HG02870 (cell line): Measurements from ENCODE around the gene SNX7.

Experiments used
- ATAC-seq: cut with Tn5 transposase; IDR thresholded peaks from one replicate; pipeline ENCODE4 v1.9.1; 2021; ENCODE audit warnings: mild to moderate bottlenecking, moderate library complexity; ENCODE audit not compliant: unreplicated experiment

Gene SNX7

DNA sequence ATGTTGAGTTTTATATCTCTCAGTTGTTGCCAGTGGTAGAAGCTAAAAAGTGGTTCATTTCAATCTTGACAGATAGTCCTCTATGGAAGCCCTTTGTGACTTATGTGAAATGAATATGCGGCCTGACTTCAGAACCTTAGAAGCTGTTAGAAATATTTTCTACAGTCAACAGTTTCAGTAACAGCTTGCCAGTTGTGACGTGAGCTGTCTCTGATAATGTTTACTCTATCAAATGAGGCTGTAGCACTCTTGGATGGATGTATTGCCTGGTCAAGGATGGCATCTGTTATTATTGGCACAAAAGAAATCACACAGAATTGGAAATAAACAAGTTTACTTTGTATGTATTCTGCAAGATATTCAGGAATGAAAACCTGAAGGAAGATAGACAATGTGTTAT is 31.9 kb downstream of the SNX7 start:
- no peak for ATAC-seq

DNA sequence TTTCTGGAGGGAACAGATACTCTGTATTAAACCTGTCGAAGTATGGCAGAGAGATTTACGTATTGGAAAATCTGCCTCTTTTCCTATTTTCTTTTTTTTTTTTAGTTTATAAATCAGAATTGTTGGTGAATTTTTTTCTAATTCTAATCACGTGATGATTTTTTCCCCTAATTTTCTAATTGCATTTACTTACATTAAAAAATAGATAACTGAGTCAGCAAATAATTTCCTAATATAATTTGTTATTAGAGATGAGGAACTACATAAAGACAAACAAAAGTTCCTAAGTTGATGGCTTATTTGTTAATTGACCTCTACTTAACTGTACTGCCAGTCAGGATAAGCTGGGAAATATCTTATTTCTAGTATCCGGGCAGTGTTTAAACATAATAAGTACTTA is 34.6 kb downstream of the SNX7 start:
- ATAC-seq = no peak

GRCh38 chr1:98697781-98698180 is 36.3 kb downstream of the SNX7 start:
- ATAC-seq = no peak

DNA sequence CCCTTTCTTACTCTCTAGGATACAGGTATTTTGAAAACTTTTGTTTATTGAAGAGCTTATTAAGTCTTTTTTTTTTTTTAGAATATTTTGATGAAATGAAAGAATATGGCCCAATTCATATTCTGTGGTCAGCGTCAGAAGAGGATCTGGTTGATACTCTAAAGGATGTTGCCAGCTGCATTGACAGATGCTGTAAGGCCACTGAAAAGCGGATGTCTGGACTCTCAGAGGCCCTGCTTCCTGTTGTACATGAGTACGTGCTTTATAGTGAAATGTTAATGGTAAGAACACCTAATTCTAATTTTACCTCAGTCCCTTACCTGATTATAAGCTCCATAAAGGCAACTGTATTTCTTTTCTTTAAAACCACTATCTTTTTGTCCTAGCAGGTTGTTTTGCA is 37.1 kb downstream of the SNX7 start:
- ATAC-seq = no peak

DNA sequence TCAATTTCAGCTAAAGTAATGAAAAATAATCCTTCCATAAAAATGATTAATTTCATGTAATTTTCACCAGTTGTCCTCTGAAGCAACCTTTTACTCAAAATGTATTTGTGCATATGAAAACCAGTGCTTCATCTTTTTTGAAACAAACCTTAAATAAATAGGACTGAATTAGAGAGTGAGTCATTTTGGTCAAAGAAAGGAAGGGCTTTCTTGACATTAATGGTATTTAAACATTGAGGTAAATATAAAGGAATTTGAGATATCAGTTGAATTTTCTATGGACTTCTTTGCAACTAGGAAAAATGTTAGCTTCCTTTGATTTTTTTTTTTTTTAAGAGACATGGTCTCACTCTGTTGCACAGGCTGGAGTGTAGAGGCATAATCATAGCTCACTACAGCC is 38.7 kb downstream of the SNX7 start:
- no peak for ATAC-seq

DNA sequence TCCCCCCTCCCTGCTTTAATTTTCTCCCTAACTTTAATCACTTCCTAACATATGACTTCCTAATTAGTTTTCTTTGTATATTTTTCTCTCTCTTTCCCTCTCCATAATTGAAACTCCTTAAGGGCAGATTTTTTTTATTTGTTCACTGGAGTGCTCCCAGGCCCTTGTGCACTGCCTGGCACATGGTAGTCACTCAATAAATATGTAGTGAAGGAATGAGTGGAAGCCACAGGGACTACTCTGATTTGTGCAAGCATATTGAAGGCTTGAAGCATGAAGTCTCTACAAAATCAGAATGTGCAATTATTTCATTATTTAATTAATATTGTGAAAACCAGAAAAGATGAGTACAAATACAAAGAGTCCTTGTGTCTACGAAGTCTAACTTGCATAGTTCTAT is 41.5 kb downstream of the SNX7 start:
- ATAC-seq = no peak

- ATAC-seq = no peak
Observed at GRCh38 chr1:98704474-98704873, 43.0 kb downstream of the SNX7 start.

DNA sequence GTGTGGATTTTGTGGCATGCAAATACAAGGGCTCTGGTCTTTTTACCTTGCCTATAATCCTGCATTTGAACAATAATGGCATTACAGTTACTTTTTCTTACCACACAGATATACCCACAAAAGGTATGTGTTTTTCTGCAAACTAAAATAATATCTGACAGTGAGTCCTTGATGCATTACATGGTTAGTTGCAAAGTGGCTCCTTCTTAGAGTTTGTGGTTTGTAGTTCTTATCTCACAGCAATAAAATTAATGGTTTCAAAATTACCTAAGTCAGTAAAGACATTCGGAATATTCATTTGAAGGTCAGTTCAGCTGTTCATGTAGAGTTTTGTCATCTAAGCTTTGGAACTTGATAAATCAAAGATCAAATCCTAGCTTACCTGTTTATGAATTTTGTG is 43.5 kb downstream of the SNX7 start:
- no peak for ATAC-seq

- ATAC-seq = no peak
Observed at GRCh38 chr1:98705591-98705990, 44.1 kb downstream of the SNX7 start.

DNA sequence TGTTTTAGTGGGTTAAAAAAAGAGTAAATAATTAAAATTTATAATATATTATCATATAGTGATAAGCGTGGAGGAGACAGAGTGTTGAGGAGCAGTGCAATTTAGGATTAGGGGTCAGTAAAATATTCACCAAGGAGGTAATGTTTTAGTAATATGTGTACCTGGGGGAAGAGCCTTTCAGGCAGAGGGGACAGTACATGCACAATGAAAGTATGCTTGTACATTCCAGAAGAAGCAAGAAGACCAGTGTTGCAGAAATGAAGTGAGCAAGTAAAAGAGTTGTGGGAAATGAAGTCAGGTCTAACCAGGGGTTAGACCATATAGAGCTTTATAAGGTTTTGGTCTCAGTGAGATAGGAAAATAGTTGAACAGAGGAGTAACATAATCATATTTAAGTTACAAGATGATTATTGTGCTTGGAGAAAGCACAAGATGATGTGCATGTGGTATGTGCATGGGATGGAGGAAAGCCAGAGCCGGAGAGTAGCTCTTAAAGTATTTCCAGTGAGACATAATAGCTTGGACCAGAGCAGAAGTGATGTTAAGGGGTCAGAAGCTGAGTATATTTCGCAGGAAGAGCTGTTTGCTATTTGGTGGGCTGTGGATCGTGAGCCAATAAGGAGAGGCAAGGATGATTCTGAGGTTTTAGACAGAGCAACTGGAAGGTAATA is 44.8 kb downstream of the SNX7 start:
- ATAC-seq = no peak

GRCh38 chr1:98707556-98707955 is 46.0 kb downstream of the SNX7 start:
- no peak for ATAC-seq

DNA sequence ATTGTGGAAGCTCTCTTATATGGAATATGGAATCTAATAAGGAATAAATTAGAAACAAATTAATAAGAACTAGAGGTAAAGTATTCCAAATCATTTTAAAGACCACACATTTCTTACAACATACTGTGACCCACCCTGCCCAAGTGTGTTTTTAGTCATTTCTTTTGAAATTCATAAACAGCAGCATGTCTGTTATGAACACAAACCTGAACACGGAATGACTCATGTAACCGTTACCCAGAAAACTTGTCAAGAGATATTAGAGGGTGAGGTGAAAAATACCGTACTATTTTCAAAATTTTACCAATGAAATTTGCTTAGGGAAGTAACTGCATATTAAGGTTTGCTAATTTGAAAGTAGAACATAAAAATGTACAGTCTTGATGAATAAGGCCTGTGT is 48.4 kb downstream of the SNX7 start:
- no peak for ATAC-seq

GRCh38 chr1:98723574-98723973 is 62.1 kb downstream of the SNX7 start:
- no peak for ATAC-seq

GRCh38 chr1:98732985-98733781 is 71.7 kb downstream of the SNX7 start:
- ATAC-seq = no peak

- ATAC-seq = no peak
Observed at GRCh38 chr1:98733782-98734112, 72.2 kb downstream of the SNX7 start.

DNA sequence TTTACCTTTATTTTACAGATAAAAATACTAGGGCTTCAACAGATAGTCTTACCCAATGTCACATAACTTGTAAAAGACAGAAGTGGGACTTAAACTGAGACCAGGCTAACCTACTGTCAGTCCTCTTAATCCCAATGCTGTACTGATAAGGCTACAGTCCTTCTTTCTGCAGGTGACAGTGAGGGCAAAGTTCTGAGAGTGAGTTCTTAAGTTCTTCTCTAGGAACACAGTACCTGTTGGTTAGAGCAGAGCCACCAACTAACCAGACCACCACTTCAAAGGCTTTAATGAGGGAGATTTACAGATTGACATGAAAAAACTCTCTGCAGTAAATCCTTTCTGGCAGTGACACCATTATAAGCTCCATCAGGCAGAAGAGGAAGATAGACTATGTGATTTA is 74.2 kb downstream of the SNX7 start:
- no peak for ATAC-seq

DNA sequence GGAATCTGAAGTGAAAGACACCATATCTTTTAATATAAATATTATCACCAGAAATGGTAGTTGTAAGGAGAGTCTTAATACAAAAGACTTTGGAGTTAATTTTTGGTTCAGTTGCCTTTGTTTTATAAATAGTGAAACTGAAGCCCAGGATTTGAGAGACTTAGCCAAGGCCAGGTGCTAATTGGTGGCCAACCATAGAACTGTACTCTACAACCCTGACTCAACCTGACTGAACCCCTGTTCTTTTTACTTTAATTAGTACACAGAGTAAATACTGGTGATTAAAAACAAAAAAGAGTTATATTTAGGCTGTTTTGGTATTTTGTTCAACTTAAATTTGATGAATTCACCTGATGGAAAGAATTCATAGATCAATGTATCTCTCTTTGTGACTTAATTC is 76.3 kb downstream of the SNX7 start:
- ATAC-seq = no peak

GRCh38 chr1:98739762-98740161 is 78.2 kb downstream of the SNX7 start:
- ATAC-seq = no peak

DNA sequence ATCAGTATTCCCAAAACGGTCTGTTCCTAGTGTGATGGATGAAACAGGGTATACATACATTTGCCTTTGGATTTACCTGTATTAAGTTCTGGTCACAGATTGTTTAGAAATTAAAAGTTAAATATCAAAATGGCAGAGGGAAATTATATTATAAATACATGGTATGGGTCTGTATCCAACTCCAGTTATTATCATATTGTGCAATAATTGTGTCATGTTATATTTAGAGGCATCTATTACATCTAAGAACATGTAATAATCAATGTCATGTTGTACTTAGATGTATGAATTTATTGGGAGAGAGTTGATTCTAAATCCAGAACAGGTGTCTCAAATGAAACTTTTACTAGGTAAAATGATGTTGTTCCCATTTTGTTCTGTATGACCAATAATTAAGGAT is 79.6 kb downstream of the SNX7 start:
- ATAC-seq = no peak

DNA sequence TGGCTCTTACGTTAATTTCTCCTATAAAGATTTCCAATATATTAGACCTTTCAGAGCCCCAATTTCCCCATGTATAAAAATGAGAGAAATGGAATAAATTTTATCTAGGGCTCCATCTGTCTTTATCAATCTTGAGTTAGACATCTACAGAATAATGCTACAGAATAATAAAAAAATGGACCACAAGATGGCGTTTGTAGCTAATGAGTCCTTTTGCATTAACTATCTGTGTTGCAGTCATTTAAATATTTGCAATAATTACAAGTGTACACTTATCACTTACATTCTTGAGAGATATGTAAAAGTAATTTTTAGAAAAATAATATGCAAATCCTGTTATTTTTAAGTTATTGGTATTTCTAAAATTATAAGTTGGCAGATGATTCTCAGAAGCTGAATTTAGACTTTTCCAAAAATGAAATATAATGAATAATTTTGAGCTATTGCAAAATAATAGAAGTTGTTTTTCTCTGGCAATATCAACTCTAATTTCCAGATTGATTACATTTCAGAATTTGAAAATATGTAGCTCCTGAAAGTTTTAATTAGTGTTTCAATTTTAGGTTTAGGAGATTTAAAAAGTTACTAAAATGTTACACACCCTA is 87.7 kb downstream of the SNX7 start:
- ATAC-seq = no peak

DNA sequence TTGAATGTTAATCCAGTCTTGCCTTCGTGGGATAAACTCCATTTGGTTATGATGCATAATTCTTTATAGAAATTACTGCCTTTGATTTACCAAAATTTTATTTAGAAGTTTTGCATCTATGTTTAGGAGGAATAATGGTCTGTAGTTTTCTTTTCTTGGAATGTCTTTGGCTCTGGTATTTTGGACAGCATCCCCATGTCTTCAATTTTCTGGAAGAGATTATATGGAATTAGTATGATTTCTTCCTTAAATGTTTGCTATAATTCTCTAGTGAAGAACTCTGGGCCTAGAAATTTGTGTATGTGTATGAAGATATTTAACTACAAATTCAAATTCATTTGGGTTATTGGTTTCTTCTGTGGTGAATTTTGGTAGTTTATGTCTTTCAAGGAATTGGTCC is 92.7 kb downstream of the SNX7 start:
- ATAC-seq = no peak

DNA sequence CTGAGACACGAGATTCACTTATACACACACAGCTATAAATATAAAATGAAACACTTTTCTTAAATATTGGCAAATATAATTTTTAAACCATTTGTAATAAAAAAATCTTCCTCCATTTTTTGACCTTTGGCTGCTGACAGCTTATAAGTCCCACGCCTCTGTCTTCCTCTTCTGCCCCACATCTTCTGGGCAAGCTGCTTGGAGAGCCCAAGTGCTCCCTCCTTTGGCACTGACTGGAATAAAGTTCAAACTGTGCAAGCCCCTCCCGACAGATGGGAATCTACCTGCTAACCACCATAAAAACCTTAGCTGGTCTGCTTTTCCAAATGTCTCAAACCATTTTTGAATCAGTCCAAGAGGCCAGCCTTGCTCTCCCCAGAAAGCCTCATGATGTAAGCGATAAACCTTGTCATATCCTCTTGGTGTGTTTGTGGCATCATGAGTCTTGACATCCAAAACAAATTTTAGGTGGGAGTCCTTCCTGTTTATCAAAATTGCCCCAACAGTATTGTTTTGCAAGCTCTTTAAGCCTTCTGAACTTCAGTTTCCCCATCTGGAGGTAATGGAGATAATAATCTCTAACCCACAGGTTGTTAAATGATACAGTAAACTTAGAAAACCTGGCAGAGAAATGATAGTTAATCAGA is 99.8 kb downstream of the SNX7 start:
- no peak for ATAC-seq
